ENCODE data around the gene BRF1.
A peak's percentile ranks its signal among the peaks of the same experiment; 100 is the strongest.

Gene BRF1

DNA sequence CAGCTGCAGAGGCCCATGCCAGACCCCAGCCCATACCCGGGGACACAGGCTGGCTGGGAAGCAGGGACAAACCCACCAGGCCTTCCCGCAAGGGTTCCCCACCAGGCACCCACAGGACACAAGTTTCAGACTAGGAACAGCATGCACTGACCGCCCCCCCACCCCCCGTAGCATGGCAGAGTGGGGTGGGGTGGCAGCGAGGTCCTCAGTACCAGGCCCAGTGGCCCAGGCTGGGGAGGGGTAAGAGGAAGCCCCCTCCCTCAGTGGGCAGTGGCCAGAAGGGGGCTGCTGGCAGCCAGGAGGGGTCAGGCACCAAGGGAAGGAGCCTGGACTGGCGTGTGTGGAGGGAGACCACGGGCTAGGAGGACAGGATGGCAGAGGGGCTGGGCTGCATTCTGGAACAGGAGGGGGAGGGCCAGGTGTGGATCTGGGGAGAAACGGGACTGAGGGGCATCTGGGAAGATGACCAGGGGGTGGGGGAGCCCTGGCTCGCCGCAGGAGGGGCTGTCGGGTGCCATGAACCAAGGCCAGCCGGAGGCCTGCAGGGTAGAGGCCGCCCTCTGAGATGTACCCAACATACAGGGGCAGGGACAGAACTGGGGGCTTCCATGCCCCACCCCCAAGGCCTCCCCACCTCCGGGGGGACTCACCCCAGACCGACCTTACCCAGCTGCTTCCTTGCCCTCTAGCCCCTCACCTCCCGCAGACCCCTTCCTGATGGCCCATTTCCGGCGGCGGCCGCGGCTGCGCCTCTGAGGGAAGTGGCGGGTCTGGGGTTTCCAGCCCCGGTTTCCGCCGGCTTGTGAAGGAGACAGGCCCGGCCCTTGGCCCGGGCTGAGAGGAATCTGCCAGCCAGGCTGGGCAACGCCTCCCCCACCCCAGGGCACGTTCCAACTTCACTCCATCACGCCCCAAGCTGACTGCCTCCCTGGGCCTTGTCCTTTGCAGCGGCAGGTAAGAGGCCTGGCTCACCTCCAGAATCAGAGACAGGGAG is 126.6 kb downstream of the BRF1 start:
- no peak for DNase-seq (ENCODE audit: low spot score)

DNA sequence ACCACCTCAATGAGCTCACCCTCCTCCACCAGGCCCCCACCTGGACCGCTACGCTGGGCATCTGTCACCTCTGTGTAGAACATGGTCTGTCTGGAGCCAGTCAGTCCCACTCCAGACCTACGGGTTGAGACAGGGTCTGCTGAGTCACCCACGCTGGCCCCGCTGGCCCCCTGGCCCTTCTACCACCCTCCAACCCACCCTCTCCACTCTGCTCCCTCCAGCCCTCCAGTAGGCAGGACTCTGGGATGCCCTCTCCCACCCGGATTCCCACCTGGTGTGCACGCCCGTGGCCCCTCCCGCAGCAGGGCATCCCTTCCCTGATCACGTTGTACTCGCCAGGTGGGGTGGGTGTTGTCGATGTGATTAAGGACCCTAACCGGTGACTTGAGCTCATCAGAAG is 127.7 kb downstream of the BRF1 start:
- DNase-seq (ENCODE audit: low spot score) = no peak

GRCh38 chr14:105172476-105172875 is 128.3 kb downstream of the BRF1 start:
- no peak for DNase-seq (ENCODE audit: low spot score)

- DNase-seq (ENCODE audit: low spot score) = no peak
Observed at GRCh38 chr14:105171004-105171673, 129.7 kb downstream of the BRF1 start.

DNA sequence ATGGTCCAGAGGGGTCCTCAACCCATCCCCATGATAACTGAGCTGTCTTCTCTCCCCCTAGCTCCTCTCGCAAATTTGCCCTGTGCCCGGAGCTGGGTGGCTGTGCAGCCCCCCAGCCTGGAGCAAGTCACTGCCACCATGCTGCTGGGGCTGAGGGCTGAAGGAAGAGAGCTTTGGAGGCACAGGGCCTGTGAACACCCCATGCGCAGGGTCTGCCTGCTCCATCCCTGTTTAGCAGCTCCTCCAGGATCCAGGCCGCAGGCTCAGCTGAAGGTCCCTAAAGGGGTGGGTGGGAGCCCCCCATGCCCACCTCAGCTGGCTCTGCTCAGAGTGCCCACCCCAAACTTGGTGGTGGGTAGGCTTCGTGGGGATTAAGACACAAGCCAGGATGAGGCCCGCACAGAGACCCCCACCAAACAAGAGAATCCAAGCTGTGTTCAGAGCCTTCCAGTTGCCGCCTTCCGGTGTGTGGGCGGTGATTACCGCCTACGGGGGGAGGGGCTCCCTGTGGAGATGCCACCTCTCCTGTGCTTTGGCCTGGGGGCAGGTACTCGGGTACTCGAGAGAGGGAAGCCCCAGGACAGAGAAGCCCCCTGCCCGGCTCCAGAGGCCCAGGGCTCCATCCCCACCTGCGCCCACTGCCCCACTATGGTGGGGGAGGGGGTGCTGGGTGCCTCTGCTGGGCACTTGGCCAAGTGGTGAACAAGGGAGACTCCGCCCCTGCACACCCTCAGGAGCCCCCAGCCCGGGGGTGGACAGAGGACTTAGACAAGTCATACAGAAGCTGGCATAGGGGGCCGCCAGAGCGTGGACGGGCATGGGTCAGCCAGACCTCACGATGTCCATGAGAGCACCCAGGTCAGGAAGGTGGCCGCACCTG is 130.8 kb downstream of the BRF1 start:
- no peak for DNase-seq (ENCODE audit: low spot score)

DNA sequence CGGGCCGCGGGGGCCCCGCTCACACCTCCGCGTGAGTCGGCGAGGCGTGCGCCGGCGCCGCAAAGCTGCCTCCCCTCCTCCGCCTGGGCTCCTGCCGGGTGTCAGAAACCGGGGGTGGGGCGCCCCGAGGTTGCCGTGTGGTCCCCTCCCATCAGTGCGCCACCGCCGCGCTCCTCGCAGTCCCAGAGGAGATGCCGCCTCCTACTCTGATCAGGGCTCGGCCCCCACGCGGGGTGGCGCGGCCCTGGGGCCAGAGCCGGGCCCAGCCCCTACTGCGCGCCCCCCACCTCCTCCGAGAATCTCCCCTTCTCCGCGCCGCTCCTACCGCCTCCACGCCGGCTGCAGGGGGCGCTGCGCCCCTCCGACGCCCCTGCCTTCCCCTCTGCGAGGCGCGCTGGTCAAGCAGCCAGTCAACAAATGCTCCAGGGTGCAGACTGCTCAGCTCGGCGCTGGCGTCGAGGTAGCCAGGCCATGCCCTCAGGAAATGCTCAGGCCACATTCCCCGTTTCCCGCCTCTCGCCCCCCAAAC is 131.8 kb downstream of the BRF1 start:
- peak; percentile 70 for DNase-seq (ENCODE audit: low spot score)

GRCh38 chr14:105168496-105168978 is 132.3 kb downstream of the BRF1 start, which contains the start of gene JAG2:
JAG2 (minus strand) TSS chr14:105168776; CDS start chr14:105168420, 356 bp downstream.
- DNase-seq (ENCODE audit: low spot score) = peak; percentile 66

DNA sequence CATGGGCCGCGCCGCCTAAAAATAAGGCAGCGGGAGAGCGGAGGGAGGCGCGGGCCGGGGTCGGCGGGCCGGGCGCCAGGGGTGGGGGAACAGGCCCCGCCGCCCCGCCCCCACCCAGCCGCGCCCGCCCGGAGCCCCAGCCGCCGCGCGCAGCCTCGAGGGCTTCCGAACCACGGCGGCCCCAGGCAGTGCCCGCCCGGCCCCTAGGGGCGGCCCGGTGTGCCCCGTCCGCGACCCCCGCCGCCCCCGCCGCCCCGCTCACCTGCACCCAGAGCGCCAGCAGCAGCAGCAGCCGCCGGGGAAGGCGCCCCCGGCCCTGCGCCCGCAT is 132.7 kb downstream of the BRF1 start:
- DNase-seq (ENCODE audit: low spot score) = no peak

GRCh38 chr14:105167303-105168092 is 133.3 kb downstream of the BRF1 start:
- DNase-seq (ENCODE audit: low spot score) = no peak

DNA sequence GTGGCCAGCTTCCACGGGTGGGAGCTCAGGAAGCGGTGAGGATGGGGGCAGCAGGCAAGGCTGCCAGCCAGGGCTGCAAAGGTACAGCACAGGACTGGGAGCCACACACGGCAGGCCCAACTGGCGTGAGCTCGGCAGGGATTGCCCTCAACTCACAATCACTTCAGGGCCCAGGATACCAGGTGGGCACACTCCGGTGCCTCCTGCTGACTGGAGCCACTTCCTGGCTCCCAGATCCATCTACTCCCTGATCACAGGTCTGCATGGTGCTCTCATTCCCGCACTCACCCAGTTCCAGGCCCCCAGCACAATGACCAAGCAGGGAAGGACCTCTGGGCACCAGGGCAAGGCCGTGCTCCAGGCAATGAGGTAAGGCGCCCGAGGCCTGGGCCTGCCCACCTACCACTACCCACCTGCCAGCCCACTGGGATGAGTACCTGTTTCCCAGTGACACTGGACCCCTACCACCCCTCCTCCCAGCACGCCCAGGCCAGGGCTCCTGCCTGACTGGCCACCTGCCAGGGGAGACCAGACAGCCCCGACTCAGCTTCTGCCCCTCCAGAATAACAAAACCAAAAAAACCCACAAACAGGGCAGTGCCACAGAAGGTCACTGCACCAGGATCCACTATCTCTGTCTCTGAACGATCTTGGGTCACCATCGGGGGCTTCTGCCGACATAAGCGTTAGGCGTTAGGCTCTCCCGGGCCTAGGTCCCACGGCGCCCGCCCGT is 134.1 kb downstream of the BRF1 start:
- DNase-seq (ENCODE audit: low spot score) = no peak

DNA sequence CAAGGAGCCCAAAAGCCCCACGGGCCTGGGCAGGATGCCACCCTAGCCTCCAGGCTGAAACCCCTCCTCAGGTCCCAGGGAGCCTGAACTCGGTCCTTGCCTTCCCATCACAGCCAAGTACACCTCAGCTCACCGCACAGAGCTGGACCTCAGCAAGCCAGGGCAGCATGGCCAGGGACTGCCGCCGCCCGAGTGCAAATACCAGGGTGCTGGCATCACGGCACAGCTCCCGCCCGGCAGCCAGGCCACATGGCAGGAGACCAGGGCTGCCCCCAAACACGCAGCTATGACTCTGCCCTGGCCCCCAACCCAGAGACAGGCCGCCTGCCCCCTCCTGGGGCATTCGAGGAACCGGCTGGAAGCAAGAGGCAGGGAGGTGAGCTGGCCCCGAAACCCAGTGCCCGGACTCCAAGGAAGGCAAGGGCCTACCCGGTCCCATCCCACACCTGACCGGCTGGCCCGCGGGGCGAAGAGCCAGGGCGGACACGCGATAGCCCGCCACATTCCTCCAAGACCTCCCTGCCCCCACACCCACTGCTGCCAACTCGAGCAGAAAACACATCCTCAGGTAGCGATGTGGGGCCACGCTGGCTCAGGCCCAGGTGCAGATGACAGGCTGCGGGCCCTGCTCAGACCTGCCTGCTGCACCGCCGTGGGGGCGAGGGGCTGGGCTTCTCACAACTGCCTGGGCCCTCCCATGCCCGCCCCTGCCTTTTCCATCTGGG is 134.9 kb downstream of the BRF1 start:
- no peak for DNase-seq (ENCODE audit: low spot score)

DNA sequence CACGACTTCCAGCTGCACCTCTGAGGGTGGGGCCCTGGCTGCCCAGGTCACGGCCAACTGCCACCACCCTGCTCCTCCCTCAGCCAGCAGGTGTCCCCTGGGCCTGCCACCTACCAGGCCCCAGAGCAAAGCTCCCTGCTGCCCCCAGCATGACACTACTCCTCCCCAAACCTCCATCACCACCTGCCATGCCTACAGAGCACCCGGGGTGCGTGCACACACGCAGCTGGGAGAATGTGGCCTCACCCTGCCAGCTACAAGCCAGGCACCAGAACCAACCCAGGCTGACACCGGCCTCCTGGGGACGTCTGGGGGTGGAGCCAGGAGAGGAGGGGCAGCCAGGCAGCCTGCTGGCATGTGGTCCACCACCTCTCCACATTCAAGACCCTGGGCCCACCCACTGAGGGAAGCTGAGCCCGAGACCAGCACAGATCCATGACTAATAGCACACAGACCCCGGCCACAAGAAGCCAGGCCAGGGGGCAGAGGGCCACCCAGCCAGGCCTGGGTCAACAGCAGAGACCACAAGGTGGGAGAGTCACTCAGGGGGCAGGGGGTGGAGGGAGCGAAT is 135.6 kb downstream of the BRF1 start:
- DNase-seq (ENCODE audit: low spot score) = peak; percentile 81

DNA sequence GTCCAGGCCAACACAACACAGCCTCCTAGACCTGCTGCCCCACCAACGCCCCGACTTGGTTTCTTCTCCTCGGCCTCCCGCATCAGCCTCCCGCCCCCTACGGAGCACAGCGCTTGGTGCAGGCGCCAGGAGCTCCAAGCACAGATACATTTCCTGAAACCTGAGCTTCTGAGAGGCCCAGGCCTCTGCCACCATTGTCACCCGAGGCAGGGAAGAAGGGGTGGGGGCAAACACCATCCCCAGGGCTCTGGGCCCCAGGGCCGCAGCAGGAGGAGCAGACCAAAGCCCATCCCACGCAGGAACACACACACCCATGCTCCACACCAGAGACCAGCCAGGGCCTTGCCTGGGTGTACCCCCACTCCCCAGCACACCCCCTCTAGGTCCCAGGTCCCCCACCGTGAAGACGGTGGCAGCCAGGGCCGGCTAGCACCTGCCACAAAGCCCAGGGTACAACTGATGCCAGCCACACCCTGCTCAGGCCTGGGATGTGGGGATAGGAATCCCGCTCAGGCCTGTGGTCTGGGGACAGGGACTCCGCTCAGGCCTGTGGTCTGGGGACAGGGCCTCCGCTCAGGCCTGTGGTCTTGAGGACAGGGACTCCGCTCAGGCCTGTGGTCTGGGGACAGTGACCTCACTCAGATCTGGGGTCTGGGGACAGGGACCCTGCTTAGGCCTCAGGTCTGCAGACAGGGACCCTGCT is 137.6 kb downstream of the BRF1 start:
- DNase-seq (ENCODE audit: low spot score) = no peak

DNA sequence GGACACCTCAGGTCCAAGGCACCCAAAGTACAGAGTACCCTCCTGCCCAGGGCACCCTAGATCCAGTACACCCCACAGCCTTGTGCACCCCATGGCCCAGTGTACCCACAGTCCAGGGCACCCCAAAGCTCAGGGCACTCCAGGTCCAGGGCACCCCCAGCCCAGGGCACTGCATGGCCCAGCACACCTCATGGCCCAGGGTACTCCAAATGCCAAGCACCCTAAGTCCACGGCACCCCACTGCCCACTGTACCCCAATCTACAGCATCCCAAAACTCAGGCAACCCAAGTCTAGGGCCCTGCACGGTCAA is 138.2 kb downstream of the BRF1 start:
- DNase-seq (ENCODE audit: low spot score) = no peak

- DNase-seq (ENCODE audit: low spot score) = peak; percentile 55
Observed at GRCh38 chr14:105161964-105162668, 138.7 kb downstream of the BRF1 start.

DNA sequence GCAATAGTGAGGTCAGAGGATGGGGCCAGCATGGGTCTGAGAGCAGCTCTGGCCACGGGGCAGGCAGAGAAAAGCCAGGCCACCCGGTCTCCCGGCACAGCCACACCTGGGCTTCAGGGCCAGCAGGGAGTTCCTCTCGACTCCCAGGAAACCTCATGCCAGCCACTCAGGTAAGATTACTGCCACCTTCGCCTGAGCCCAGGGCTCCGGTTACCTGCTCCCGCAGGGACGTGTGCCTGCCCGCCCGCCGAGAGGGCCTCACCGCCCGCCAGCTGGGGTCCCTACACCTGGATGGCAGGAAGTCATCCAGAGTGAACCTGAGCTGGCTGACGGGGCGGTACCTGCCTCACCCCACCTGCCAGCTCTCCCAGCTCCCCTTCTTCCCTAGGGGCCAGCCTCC is 139.5 kb downstream of the BRF1 start:
- DNase-seq (ENCODE audit: low spot score) = no peak

GRCh38 chr14:105160776-105161175 is 140.0 kb downstream of the BRF1 start:
- no peak for DNase-seq (ENCODE audit: low spot score)

DNA sequence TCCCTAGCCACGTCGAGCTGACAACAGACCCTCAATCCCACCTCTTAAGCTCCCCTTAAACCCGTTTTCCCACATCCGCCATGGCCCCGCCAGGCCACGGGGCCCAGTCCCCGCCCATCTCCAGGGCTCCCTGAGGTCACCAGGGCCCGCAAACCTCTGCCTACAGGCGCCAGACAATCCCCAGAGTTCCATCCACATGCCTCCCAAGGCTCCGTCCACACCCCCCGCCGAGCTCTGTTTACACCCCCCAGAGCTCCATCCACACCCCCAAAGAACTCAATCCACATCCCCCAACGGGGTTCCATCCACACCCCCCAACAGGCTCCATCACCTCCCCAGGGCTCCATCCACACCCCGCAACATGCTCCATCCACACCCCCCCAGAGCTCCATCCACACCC is 141.5 kb downstream of the BRF1 start:
- no peak for DNase-seq (ENCODE audit: low spot score)

Measured in NAMALWA (cell line).